GM18502 (cell line): ENCODE results near the gene ONECUT3.
"Not testable (repeated sequence)": the region's sequence is repeated elsewhere in the genome, so short reads cannot be mapped to it uniquely, and the experiment has no call there.

Experiments
- ATAC-seq: cut with Tn5 transposase; IDR thresholded peaks from one replicate; pipeline ENCODE4 v1.9.1; 2021; ENCODE audit warnings: mild to moderate bottlenecking; ENCODE audit not compliant: unreplicated experiment, poor library complexity

Gene ONECUT3

GRCh38 chr19:1787116-1787515 is 33.8 kb downstream of the ONECUT3 start:
- no peak for ATAC-seq

- ATAC-seq, result no peak
Measured at GRCh38 chr19:1789261-1790041, 36.1 kb downstream of the ONECUT3 start.

GRCh38 chr19:1790054-1790792 is 36.9 kb downstream of the ONECUT3 start:
- no peak for ATAC-seq

GRCh38 chr19:1791879-1792278 is 38.6 kb downstream of the ONECUT3 start:
- ATAC-seq, result no peak

GRCh38 chr19:1794424-1795172 is 41.3 kb downstream of the ONECUT3 start:
- ATAC-seq, result no peak

- no peak for ATAC-seq
Measured at GRCh38 chr19:1796395-1797142, 43.3 kb downstream of the ONECUT3 start.

GRCh38 chr19:1797313-1797712 is 44.0 kb downstream of the ONECUT3 start:
- ATAC-seq, result not testable (repeated sequence)

- ATAC-seq, result no peak
Measured at GRCh38 chr19:1799695-1800342, 46.5 kb downstream of the ONECUT3 start.

- no peak for ATAC-seq
Measured at GRCh38 chr19:1804858-1805257, 51.6 kb downstream of the ONECUT3 start.

GRCh38 chr19:1805401-1806183 is 52.3 kb downstream of the ONECUT3 start:
- ATAC-seq, result no peak

- no peak for ATAC-seq
Measured at GRCh38 chr19:1806184-1807029, 53.1 kb downstream of the ONECUT3 start.

GRCh38 chr19:1807030-1807694 is 53.9 kb downstream of the ONECUT3 start:
- no peak for ATAC-seq

- no peak for ATAC-seq
Measured at GRCh38 chr19:1807695-1808394, 54.5 kb downstream of the ONECUT3 start.

- ATAC-seq, result no peak
Measured at GRCh38 chr19:1808395-1808731, 55.1 kb downstream of the ONECUT3 start.

- ATAC-seq, result no peak
Measured at GRCh38 chr19:1809678-1810077, 56.4 kb downstream of the ONECUT3 start.

GRCh38 chr19:1810439-1811160 is 57.3 kb downstream of the ONECUT3 start:
- ATAC-seq, result no peak
